ENCODE data around the gene NKX6-2. TPM values are rescaled to one million over a fixed set of nuclear protein-coding genes. Genes with fewer than 3 reads are reported as not detected.

The NKX6-2 gene
- total and polyA plus RNA-seq, 2 experiments from 2014 or later: 0.24 to 9.3 TPM

DNA sequence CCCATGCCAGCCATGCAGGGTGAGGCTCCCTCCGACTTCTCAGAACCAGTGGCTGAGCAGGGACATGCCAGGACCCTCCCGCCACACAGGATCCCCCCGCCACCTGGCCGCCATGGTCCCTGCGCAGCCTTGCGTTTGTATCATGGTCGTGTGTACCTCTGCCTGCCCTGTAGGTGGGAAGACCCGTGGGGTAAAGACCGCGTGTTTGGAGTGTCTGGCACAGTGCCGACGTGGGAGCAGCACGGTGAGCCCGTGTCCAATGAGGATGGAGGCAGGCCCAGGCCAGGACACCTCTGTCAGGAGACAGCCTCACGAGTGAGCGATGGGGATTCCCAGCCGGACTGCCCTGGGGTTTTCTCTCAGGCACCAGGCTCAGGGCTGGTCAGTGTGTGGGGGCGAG is 31.9 kb downstream of the NKX6-2 start (continued):
- TF ChIP-seq, protein P1, sequence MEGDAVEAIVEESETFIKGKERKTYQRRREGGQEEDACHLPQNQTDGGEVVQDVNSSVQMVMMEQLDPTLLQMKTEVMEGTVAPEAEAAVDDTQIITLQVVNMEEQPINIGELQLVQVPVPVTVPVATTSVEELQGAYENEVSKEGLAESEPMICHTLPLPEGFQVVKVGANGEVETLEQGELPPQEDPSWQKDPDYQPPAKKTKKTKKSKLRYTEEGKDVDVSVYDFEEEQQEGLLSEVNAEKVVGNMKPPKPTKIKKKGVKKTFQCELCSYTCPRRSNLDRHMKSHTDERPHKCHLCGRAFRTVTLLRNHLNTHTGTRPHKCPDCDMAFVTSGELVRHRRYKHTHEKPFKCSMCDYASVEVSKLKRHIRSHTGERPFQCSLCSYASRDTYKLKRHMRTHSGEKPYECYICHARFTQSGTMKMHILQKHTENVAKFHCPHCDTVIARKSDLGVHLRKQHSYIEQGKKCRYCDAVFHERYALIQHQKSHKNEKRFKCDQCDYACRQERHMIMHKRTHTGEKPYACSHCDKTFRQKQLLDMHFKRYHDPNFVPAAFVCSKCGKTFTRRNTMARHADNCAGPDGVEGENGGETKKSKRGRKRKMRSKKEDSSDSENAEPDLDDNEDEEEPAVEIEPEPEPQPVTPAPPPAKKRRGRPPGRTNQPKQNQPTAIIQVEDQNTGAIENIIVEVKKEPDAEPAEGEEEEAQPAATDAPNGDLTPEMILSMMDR (conservative IDR thresholded peaks at IDR 0.05; ENCODE audit: low read depth in 2 of 2): no peak
- TF ChIP-seq, protein P2, sequence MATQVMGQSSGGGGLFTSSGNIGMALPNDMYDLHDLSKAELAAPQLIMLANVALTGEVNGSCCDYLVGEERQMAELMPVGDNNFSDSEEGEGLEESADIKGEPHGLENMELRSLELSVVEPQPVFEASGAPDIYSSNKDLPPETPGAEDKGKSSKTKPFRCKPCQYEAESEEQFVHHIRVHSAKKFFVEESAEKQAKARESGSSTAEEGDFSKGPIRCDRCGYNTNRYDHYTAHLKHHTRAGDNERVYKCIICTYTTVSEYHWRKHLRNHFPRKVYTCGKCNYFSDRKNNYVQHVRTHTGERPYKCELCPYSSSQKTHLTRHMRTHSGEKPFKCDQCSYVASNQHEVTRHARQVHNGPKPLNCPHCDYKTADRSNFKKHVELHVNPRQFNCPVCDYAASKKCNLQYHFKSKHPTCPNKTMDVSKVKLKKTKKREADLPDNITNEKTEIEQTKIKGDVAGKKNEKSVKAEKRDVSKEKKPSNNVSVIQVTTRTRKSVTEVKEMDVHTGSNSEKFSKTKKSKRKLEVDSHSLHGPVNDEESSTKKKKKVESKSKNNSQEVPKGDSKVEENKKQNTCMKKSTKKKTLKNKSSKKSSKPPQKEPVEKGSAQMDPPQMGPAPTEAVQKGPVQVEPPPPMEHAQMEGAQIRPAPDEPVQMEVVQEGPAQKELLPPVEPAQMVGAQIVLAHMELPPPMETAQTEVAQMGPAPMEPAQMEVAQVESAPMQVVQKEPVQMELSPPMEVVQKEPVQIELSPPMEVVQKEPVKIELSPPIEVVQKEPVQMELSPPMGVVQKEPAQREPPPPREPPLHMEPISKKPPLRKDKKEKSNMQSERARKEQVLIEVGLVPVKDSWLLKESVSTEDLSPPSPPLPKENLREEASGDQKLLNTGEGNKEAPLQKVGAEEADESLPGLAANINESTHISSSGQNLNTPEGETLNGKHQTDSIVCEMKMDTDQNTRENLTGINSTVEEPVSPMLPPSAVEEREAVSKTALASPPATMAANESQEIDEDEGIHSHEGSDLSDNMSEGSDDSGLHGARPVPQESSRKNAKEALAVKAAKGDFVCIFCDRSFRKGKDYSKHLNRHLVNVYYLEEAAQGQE (IDR thresholded peaks at IDR 0.05; ENCODE audit: unreplicated experiment): no peak
- TF ChIP-seq, protein P3, sequence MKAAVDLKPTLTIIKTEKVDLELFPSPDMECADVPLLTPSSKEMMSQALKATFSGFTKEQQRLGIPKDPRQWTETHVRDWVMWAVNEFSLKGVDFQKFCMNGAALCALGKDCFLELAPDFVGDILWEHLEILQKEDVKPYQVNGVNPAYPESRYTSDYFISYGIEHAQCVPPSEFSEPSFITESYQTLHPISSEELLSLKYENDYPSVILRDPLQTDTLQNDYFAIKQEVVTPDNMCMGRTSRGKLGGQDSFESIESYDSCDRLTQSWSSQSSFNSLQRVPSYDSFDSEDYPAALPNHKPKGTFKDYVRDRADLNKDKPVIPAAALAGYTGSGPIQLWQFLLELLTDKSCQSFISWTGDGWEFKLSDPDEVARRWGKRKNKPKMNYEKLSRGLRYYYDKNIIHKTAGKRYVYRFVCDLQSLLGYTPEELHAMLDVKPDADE (IDR thresholded peaks at IDR 0.05): no peak
- TF ChIP-seq EZH2 (IDR thresholded peaks at IDR 0.05; ENCODE audit: low read depth, unreplicated experiment): no peak
- no peak for TF ChIP-seq ZNF331 (CRISPR knock-in tag; IDR thresholded peaks at IDR 0.05; ENCODE audit: low read depth)

DNA sequence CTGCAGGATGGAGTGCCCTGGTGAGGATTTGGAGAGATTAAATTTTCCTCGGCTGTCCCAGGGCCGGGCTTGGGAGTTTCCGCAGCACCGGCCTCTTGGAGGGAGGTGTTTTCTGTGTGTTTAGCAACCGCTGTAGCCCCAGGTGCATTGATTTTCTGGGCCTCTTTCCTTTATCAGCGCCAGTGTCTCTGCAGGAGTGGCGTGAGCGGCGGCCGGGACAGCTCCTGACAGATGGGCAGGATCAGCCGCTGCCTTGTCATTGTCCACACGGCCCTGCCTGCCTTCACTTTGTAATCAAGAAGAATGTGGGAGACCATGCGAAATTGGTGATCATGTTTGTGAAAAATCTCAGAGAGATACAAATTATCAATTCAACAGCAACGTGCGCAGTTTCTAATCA is 32.4 kb downstream of the NKX6-2 start:
- Histone ChIP-seq H3K27me3 (ENCODE audit: insufficient read depth) (no peaks in the 10 kb centered on the region), H4K20me1 (replicated peaks; ENCODE audit: insufficient read depth) (no peaks in the 10 kb centered on the region), H2AFZ (no peak overlapping the region), H3K4me1 (ENCODE audit: insufficient read depth) (no peaks in the 10 kb centered on the region), H3K27ac (ENCODE audit: low read depth) (no peak overlapping the region), H3K9me2 (ENCODE audit: insufficient read depth) (no peaks in the 10 kb centered on the region), H3K79me2 (replicated peaks; ENCODE audit: insufficient read depth) (no peaks in the 10 kb centered on the region), H3K4me2 (no peak overlapping the region), H3K36me3 (ENCODE audit: insufficient read depth) (no peaks in the 10 kb centered on the region), H3K4me3 (no peak overlapping the region), H3F3A (replicated peaks; ENCODE audit: low read depth) (no peaks in the 10 kb centered on the region)
- H3K27ac Mint-ChIP-seq: no peak overlapping the region
- no peak overlapping the region for H3K4me3 Mint-ChIP-seq
- no peaks in the 10 kb centered on the region for H3K4me1 Mint-ChIP-seq
- peaks cover 9% of the 10 kb centered on the region for H3K9me3 Mint-ChIP-seq
- DNase-seq (ENCODE audit: low spot score) (no peak), ATAC-seq (no peak)
- peaks cover 3% of the 10 kb centered on the region for H3K27me3 Mint-ChIP-seq (ENCODE audit: insufficient read depth, low read depth, poor library complexity)
- H3K36me3 Mint-ChIP-seq (ENCODE audit: low read depth): peaks cover 11% of the 10 kb centered on the region
- TF ChIP-seq EZH2 (IDR thresholded peaks at IDR 0.05; ENCODE audit: low read depth, unreplicated experiment) (no peak), STAT1 (IDR thresholded peaks at IDR 0.05; ENCODE audit: unreplicated experiment) (no peak), ZNF114 (CRISPR knock-in tag; IDR thresholded peaks at IDR 0.05) (no peak), POLR2AphosphoS5 (IDR thresholded peaks at IDR 0.05; ENCODE audit: low read depth) (no peak), CREB1 (CRISPR knock-in tag; IDR thresholded peaks at IDR 0.05; ENCODE audit: low read depth) (no peak), JUNB (IDR thresholded peaks at IDR 0.05; ENCODE audit: unreplicated experiment) (no peak), EZH2phosphoT487 (IDR thresholded peaks at IDR 0.05; ENCODE audit: unreplicated experiment) (no peak)
- TF ChIP-seq, protein P3 (IDR thresholded peaks at IDR 0.05): no peak
- TF ChIP-seq, protein P2 (IDR thresholded peaks at IDR 0.05; ENCODE audit: unreplicated experiment): no peak
